HL-60/S4 (cell line): ENCODE results near the gene AKAP10.
"Not testable (repeated sequence)": the region's sequence is repeated elsewhere in the genome, so short reads cannot be mapped to it uniquely, and the experiment has no call there.

Source experiments
- in situ Hi-C: fragments of 300-500 bp; cut with MboI; formaldehyde crosslinking; loops from 2 replicates; pipeline ENCODE4 v1.14.3; 2022; ENCODE audit warnings: low sequenced_read_pairs

The AKAP10 gene

GRCh38 chr17:19874256-19874655 lies 103.4 kb downstream of the AKAP10 start:
- in situ Hi-C loops = no loop called here

DNA sequence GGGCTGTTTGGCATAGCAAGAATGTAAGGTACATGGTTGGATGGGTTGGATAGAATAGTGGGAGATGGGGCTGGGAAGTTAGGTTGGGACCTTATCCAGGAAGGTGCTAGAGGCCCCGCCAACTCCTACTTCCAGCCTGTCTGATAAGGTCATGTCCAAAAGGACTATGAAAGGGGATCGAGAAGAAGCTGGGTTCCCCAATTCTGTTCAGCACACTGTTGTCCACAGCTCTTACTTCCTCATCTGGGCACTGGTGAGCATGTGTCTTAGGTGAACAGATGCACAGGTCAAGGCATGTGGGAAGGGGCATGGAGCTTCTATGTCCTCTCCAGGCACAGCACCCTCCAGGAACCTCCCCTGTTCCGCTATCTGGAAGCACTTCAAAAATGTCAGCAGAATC lies 104.3 kb downstream of the AKAP10 start:
- in situ Hi-C loops = no loop called here

- in situ Hi-C loops = no loop called here
Measured at GRCh38 chr17:19868079-19868395, 109.6 kb downstream of the AKAP10 start.

DNA sequence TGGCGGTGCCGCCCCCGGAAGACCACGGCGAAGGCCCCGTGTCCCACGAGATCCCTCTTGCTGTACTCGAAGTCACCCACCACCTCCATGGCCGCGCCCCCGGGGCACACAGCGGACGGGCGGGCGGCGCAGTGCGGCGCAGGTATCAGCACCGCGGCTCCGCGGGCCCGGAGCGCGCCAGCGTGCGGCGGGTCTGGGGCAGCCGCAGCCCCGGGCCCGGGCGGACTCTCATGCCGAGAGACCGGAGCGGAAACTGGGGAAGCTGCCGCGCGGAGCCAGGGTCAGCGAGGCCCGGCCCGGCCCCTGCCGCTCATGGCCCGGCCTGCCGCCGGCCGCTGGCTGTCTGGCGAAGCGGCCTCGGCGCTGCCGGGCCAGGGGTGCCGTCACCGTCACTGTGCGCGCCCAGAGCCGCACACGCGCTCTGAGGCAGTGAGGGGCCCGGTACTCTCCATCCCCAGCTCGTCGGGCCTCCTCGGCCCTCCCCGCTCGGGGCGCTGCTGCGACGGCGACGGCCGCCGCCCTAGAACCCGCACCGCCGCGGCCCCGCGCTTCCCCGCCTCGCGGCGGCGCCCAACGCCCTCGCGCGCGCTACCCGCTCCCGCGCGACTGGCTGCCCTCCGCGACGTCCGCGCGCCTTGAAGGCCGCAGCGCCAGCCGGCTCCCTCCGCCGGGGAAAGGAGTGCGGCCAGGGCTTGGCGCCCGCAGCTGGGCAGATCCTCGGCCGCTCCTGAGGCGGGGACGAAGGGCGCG lies 110.1 kb downstream of the AKAP10 start, which contains the start of gene ULK2:
Gene ULK2, minus strand, starts transcription at position 608 of the 750 bp plus-strand sequence. Its CDS starts 519 bp downstream, at position 89.
- in situ Hi-C loops = no loop called here

GRCh38 chr17:19867079-19867328 lies 110.6 kb downstream of the AKAP10 start:
- in situ Hi-C loops = no loop called here

DNA sequence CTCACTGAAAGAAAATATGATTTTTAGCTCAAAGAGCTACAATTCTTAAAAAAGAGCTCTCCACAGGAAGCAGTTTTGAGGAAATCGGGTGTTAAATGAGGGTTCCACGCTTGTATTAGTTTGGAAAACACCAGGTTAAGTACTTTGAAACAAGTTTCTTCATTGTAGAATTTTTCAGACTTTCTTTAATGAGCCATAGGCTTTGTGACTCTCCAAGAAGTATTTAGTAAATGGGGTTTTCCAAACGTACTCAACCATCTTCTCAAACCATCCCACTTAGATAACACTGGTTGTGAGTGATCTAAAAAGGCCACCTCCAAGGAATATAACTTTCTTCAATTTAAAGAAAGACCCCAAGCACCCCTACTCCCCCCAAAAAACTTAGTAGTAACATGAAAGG lies 112.6 kb downstream of the AKAP10 start:
- in situ Hi-C loops = no loop called here

DNA sequence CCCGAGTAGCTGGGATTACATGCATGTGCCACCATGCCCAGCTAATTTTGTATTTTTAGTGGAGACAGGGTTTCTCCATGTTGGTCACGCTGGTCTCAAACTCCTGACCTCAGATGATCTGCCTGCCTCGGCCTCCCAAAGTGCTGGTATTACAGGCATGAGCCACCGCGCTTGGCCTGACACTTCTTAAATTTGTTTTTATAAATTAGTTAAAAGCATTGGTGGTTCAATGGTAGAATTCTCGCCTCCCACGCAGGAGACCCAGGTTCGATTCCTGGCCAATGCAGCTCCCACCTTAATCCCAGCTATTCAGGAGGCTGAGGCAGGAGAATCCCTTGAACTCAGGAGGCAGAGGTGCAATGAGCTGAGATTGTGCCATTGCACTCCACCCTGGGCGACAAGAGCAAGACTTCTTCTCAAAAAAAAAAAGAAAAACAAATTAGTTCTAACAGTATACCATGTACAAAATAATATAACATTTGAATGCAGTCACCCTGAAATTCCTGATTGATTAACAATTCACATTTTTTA lies 116.9 kb downstream of the AKAP10 start:
- in situ Hi-C loops = not testable (repeated sequence)

DNA sequence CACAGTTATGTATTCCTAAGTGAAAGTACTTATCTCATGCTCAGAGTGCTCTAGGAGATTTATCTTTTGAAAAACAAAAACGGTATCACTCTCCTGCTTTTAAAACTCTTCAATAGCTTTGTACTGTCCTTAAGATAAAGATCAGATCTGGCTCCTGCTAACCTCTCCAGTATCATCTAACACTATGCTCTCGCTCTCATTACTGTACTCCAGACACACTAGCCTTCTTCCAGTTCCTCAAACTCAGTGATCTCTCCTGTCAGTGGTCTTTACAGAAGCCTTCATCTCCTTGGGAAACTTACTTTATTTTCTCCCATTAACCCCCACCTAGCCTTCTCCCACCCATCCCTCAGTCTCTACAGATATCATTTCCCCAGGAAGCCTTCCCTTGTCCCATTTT lies 120.0 kb downstream of the AKAP10 start:
- in situ Hi-C loops = no loop called here
